Measurements from ENCODE around the gene KIF1B. TPM values are rescaled to one million over a fixed set of nuclear protein-coding genes. Genes with fewer than 3 reads are reported as not detected.

Gene KIF1B
- total RNA-seq, 2 experiments from 2014 or later = 7.9 to 9.7 TPM

- no peak overlapping the region for H3K4me3 Mint-ChIP-seq
- ChIA-PET POLR2A (interaction anchor here (0.6 kb wide), 1 partner anchor 1580 kb away, joined by 3 read pairs; no protein-coding TSS in a partner anchor), CTCF (no interaction called here)
- Histone ChIP-seq H3K4me3 (ENCODE audit: low read length) (no peak overlapping the region), H3K4me1 (ENCODE audit: insufficient read depth, low read length) (no peaks in the 10 kb centered on the region), H3K36me3 (ENCODE audit: insufficient read depth, low read length) (peaks cover 36% of the 10 kb centered on the region), H3K27me3 (ENCODE audit: control insufficient read depth in 1 of 2, insufficient read depth in 2 of 2, low read length in 2 of 2) (no peaks in the 10 kb centered on the region), H3K9me3 (ENCODE audit: control insufficient read depth in 1 of 2, insufficient read depth in 1 of 2, low read length in 2 of 2) (peaks cover 0 to 6% of the 10 kb centered on the region in 2 experiments), H3K27ac (ENCODE audit: low read depth in 1 of 2, low read length in 2 of 2) (no peak overlapping the region)
- intact Hi-C loops (cut with DNase I, micrococcal nuclease) = no loop called here
- H3K27ac Mint-ChIP-seq = no peak overlapping the region
- peaks cover 62% of the 10 kb centered on the region for H3K36me3 Mint-ChIP-seq (ENCODE audit: low read depth)
- DNase-seq (no peak), ATAC-seq (ENCODE audit: poor library complexity) (no peak)
- peaks cover 10% of the 10 kb centered on the region for H3K9me3 Mint-ChIP-seq
- H3K4me1 Mint-ChIP-seq (ENCODE audit: low read depth) = no peaks in the 10 kb centered on the region
- TF ChIP-seq CTCF (IDR thresholded peaks at IDR 0.05) = no peak
- H3K27me3 Mint-ChIP-seq = no peaks in the 10 kb centered on the region
Observed at GRCh38 chr1:10177876-10178275, 32.5 kb upstream of the KIF1B start.

- H3K36me3 Mint-ChIP-seq (ENCODE audit: low read depth) = peaks cover 54% of the 10 kb centered on the region
- Histone ChIP-seq H3K27ac (ENCODE audit: low read depth in 1 of 2, low read length in 2 of 2) (no peak overlapping the region), H3K9me3 (ENCODE audit: control insufficient read depth in 1 of 2, insufficient read depth in 1 of 2, low read length in 2 of 2) (peaks cover 0 to 6% of the 10 kb centered on the region in 2 experiments), H3K27me3 (ENCODE audit: control insufficient read depth in 1 of 2, insufficient read depth in 2 of 2, low read length in 2 of 2) (no peaks in the 10 kb centered on the region), H3K36me3 (ENCODE audit: insufficient read depth, low read length) (peaks cover 30% of the 10 kb centered on the region), H3K4me1 (ENCODE audit: insufficient read depth, low read length) (no peaks in the 10 kb centered on the region), H3K4me3 (ENCODE audit: low read length) (no peak overlapping the region)
- no peaks in the 10 kb centered on the region for H3K4me1 Mint-ChIP-seq (ENCODE audit: low read depth)
- ChIA-PET POLR2A (no interaction called here), CTCF (no interaction called here)
- ATAC-seq (ENCODE audit: poor library complexity) (no peak), DNase-seq (no peak)
- no peak overlapping the region for H3K4me3 Mint-ChIP-seq
- no peak for TF ChIP-seq CTCF (IDR thresholded peaks at IDR 0.05)
- peaks cover 10% of the 10 kb centered on the region for H3K9me3 Mint-ChIP-seq
- intact Hi-C loops (cut with DNase I, micrococcal nuclease) = no loop called here
- H3K27ac Mint-ChIP-seq = no peak overlapping the region
- no peaks in the 10 kb centered on the region for H3K27me3 Mint-ChIP-seq
Observed at GRCh38 chr1:10178597-10179405, 31.6 kb upstream of the KIF1B start.

- no peak overlapping the region for H3K4me3 Mint-ChIP-seq
- no peaks in the 10 kb centered on the region for H3K4me1 ChIP-seq (ENCODE audit: insufficient read depth, low read length)
- H3K36me3 ChIP-seq (ENCODE audit: insufficient read depth, low read length) = peaks cover 29% of the 10 kb centered on the region
- no peaks in the 10 kb centered on the region for H3K27me3 Mint-ChIP-seq
- H3K4me1 Mint-ChIP-seq (ENCODE audit: low read depth) = no peaks in the 10 kb centered on the region
- H3K9me3 ChIP-seq (ENCODE audit: control insufficient read depth in 1 of 2, insufficient read depth in 1 of 2, low read length in 2 of 2) = peaks cover 0 to 6% of the 10 kb centered on the region in 2 experiments
- POLR2A ChIA-PET = no interaction called here
- CTCF ChIA-PET = no interaction called here
- peaks cover 53% of the 10 kb centered on the region for H3K36me3 Mint-ChIP-seq (ENCODE audit: low read depth)
- no peak for TF ChIP-seq CTCF (IDR thresholded peaks at IDR 0.05)
- H3K27me3 ChIP-seq (ENCODE audit: control insufficient read depth in 1 of 2, insufficient read depth in 2 of 2, low read length in 2 of 2) = no peaks in the 10 kb centered on the region
- ATAC-seq (ENCODE audit: poor library complexity) (no peak), DNase-seq (no peak)
- intact Hi-C loops (cut with DNase I, micrococcal nuclease) = no loop called here
- H3K9me3 Mint-ChIP-seq = peaks cover 10% of the 10 kb centered on the region
- H3K4me3 ChIP-seq (ENCODE audit: low read length) = no peak overlapping the region
- no peak overlapping the region for H3K27ac ChIP-seq (ENCODE audit: low read depth in 1 of 2, low read length in 2 of 2)
- no peak overlapping the region for H3K27ac Mint-ChIP-seq
Observed at GRCh38 chr1:10179406-10180091, 30.8 kb upstream of the KIF1B start.
